MCF 10A (cell line): Measurements from ENCODE around the gene NHERF1. TPM values are rescaled to one million over a fixed set of nuclear protein-coding genes. Genes with fewer than 3 reads are reported as not detected.
A peak's percentile ranks its signal among the peaks of the same experiment; 100 is the strongest.

Experiments
- BruUV-seq: library from RNA; stranded (reverse); fragments of 400-500 nt; replicated peaks from 2 replicates; lab custom pipeline; 2021; lab: Mats Ljungman, UMichigan
- CTCF ChIA-PET: fragments of 300-600 bp; sonication (Branson Sonifier 250); formaldehyde crosslinking; extraction: SDS; loops from one replicate; lab custom pipeline; 2021; ENCODE audit warnings: antibody characterized with exemption, inconsistent platforms; lab: Yijun Ruan, JAX
- POLR2A ChIA-PET: fragments of 300-600, 350-650 bp; sonication (Branson Sonifier 250); formaldehyde crosslinking; extraction: SDS; loops from one replicate; lab custom pipeline; 2020; ENCODE audit warnings: antibody characterized with exemption, inconsistent platforms; lab: Yijun Ruan, JAX
- DNase-seq: peaks from one replicate; pipeline ENCODE4 v3.0.0-alpha.2; 2018; ENCODE audit not compliant: unreplicated experiment
- H3K27ac Mint-ChIP-seq: one replicate; pipeline ENCODE4 v1.8.0; 2022; ENCODE audit warnings: mild to moderate bottlenecking, low read depth, mixed read lengths; ENCODE audit not compliant: unreplicated experiment
- H3K27me3 Mint-ChIP-seq: one replicate; pipeline ENCODE4 v1.8.0; 2022; ENCODE audit warnings: mixed read lengths; ENCODE audit not compliant: insufficient read depth, unreplicated experiment
- H3K36me3 Mint-ChIP-seq: one replicate; pipeline ENCODE4 v1.8.0; 2022; ENCODE audit warnings: mild to moderate bottlenecking, moderate library complexity, mixed read lengths; ENCODE audit not compliant: insufficient read depth, unreplicated experiment
- H3K4me1 Mint-ChIP-seq: one replicate; pipeline ENCODE4 v1.8.0; 2022; ENCODE audit warnings: mixed read lengths; ENCODE audit not compliant: insufficient read depth, unreplicated experiment
- H3K4me3 Mint-ChIP-seq: one replicate; pipeline ENCODE4 v1.8.0; 2022; ENCODE audit warnings: mild to moderate bottlenecking, moderate library complexity, mixed read lengths; ENCODE audit not compliant: unreplicated experiment
- H3K9me3 Mint-ChIP-seq: one replicate; pipeline ENCODE4 v1.8.0; 2022; ENCODE audit warnings: mixed read lengths; ENCODE audit not compliant: unreplicated experiment
- intact Hi-C: fragments of 100-400 bp; cut with micrococcal nuclease; formaldehyde crosslinking; loops from 2 replicates; pipeline ENCODE4 v1.14.1; 2022
- total RNA-seq: library from RNA; stranded (reverse); gene quantifications from 2 replicates; pipeline ENCODE4 v1.2.3, GENCODE V29; 2022
- TF ChIP-seq, protein P1 (sequence below): fragments of 200-600 bp; IDR thresholded peaks from one replicate; pipeline ENCODE4 v1.8.0; 2022; ENCODE audit warnings: antibody characterized with exemption, mild to moderate bottlenecking; ENCODE audit not compliant: unreplicated experiment

Gene NHERF1
- total RNA-seq, 1 experiment from 2014 or later, result 25.3 TPM

DNA sequence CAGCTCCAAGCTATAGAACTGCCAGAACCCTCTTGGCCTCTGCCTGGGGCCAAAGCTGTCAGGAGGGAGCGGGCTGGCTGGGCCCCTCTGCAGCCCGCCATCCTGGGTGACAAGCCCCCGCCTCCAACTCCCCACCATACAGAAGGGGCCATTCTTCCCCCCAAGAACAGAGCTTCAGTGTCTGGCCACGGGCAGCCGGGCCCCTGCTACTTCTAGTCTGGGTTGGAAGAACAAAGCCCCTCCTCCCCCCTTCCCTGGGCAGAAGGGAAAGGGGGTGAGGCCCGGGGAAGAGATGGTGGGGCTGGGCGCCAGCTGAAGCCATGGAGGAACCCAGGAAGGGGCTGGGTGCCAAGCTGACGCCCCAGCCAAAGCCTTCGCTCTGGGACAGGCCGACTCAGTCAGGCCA lies 18.7 kb downstream of the NHERF1 start:
- Mint-ChIP-seq H3K4me3 (no peak overlapping the region), H3K27ac (no peak overlapping the region), H3K36me3 (peaks cover 43% of the 10 kb centered on the region), H3K4me1 (peaks cover 15% of the 10 kb centered on the region), H3K27me3 (no peaks in the 10 kb centered on the region), H3K9me3 (no peaks in the 10 kb centered on the region)
- ChIA-PET CTCF (interaction anchor here (0.6 to 1.6 kb wide), 2 partner anchors 22 to 491 kb away, joined by 3 to 5 read pairs; no protein-coding TSS in a partner anchor), POLR2A (interaction anchor here (1.7 kb wide), 1 partner anchor 18 kb away, joined by 5 read pairs; no protein-coding TSS in a partner anchor)
- TF ChIP-seq, protein P1, sequence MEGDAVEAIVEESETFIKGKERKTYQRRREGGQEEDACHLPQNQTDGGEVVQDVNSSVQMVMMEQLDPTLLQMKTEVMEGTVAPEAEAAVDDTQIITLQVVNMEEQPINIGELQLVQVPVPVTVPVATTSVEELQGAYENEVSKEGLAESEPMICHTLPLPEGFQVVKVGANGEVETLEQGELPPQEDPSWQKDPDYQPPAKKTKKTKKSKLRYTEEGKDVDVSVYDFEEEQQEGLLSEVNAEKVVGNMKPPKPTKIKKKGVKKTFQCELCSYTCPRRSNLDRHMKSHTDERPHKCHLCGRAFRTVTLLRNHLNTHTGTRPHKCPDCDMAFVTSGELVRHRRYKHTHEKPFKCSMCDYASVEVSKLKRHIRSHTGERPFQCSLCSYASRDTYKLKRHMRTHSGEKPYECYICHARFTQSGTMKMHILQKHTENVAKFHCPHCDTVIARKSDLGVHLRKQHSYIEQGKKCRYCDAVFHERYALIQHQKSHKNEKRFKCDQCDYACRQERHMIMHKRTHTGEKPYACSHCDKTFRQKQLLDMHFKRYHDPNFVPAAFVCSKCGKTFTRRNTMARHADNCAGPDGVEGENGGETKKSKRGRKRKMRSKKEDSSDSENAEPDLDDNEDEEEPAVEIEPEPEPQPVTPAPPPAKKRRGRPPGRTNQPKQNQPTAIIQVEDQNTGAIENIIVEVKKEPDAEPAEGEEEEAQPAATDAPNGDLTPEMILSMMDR, result no peak
- no peak for DNase-seq
- intact Hi-C loops, result no loop called here
- BruUV-seq, result no TSS peak

DNA sequence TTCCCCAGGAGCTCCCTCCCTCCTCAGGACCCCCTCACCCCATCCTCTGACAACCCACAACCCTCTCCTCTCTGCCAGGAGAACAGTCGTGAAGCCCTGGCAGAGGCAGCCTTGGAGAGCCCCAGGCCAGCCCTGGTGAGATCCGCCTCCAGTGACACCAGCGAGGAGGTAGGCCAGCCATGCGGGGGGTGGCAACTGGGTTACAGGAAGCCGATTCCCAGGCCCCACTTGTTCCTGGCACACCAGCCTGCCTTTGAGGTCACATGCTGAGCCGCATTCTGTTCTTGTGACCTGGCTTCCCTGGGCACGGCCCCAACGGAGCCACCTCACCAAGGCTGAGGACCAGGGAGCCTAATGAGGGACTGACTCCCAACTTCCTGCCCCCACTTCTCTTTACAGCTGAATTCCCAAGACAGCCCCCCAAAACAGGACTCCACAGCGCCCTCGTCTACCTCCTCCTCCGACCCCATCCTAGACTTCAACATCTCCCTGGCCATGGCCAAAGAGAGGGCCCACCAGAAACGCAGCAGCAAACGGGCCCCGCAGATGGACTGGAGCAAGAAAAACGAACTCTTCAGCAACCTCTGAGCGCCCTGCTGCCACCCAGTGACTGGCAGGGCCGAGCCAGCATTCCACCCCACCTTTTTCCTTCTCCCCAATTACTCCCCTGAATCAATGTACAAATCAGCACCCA lies 19.8 kb downstream of the NHERF1 start:
- Mint-ChIP-seq H3K4me1 (peaks cover 15% of the 10 kb centered on the region), H3K27me3 (no peaks in the 10 kb centered on the region), H3K9me3 (no peaks in the 10 kb centered on the region), H3K27ac (peak overlapping the region; percentile 61), H3K36me3 (peaks cover 54% of the 10 kb centered on the region), H3K4me3 (no peak overlapping the region)
- POLR2A ChIA-PET, result interaction anchor here (1.7 kb wide), 1 partner anchor 19 kb away, joined by 5 read pairs; no protein-coding TSS in a partner anchor
- intact Hi-C loops, result no loop called here
- DNase-seq, result peak; percentile 59
- BruUV-seq, result no TSS peak
- CTCF ChIA-PET, result interaction anchor here (1.6 kb wide), 1 partner anchor 23 kb away, joined by 5 read pairs; no protein-coding TSS in a partner anchor
- TF ChIP-seq, protein P1, result no peak

DNA sequence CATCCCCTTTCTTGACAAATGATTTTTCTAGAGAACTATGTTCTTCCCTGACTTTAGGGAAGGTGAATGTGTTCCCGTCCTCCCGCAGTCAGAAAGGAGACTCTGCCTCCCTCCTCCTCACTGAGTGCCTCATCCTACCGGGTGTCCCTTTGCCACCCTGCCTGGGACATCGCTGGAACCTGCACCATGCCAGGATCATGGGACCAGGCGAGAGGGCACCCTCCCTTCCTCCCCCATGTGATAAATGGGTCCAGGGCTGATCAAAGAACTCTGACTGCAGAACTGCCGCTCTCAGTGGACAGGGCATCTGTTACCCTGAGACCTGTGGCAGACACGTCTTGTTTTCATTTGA lies 20.3 kb downstream of the NHERF1 start:
- ChIA-PET CTCF (interaction anchor here (4.0 to 5.3 kb wide), 2 partner anchors 11 to 23 kb away, joined by 60 to 74 read pairs; no protein-coding TSS in a partner anchor), POLR2A (interaction anchor here (0.9 to 3.0 kb wide), 4 partner anchors 11 to 24 kb away, joined by 4 to 18 read pairs (median 8); no protein-coding TSS in a partner anchor)

More for the DNA sequence above, 20.3 kb downstream of the NHERF1 start:
- Mint-ChIP-seq H3K4me3 (no peak overlapping the region), H3K4me1 (peaks cover 16% of the 10 kb centered on the region), H3K27me3 (no peaks in the 10 kb centered on the region), H3K9me3 (no peaks in the 10 kb centered on the region), H3K27ac (peak overlapping the region; percentile 61), H3K36me3 (peaks cover 56% of the 10 kb centered on the region)
- TSS peak; percentile 55 for BruUV-seq
- intact Hi-C loops, result no loop called here
- TF ChIP-seq, protein P1, result no peak
- DNase-seq, result no peak
